Mesenchymal stem cell (in vitro differentiated cells and primary cell): ENCODE data around the gene MAU2.

Source experiments
- DNase-seq: peaks from one replicate; pipeline ENCODE4 v3.0.0-alpha.2; 2013
- H2AFZ ChIP-seq: one replicate; pipeline ENCODE4 v1.6.1; 2013; ENCODE audit warnings: low read depth, mild to moderate bottlenecking, control low read depth, inconsistent platforms, low read length, moderate library complexity
- H2AK5ac ChIP-seq: 2 replicates; pipeline ENCODE4 v1.6.1; 2013; ENCODE audit warnings: low read length, moderate library complexity, mild to moderate bottlenecking, inconsistent platforms; ENCODE audit not compliant: severe bottlenecking
- H2BK120ac ChIP-seq: one replicate; pipeline ENCODE4 v1.6.1; 2013; ENCODE audit warnings: low read depth, mild to moderate bottlenecking, inconsistent platforms, low read length, moderate library complexity
- H2BK12ac ChIP-seq, 2 experiments: one replicate each; pipeline ENCODE4 v1.6.1; 2013; ENCODE audit warnings: inconsistent platforms in 2 of 2, low read length in 2 of 2, mild to moderate bottlenecking in 2 of 2, moderate library complexity in 2 of 2, control low read depth in 1 of 2
- H2BK15ac ChIP-seq: one replicate; pipeline ENCODE4 v1.6.1; 2013; ENCODE audit warnings: mild to moderate bottlenecking, low read depth, inconsistent platforms; ENCODE audit not compliant: poor library complexity, severe bottlenecking
- H2BK5ac ChIP-seq: 2 replicates; pipeline ENCODE4 v1.6.1; 2013; ENCODE audit warnings: low read depth, mild to moderate bottlenecking, low read length, control low read depth, inconsistent platforms; ENCODE audit not compliant: poor library complexity, severe bottlenecking
- H3K14ac ChIP-seq, 2 experiments: one replicate each; pipeline ENCODE4 v1.6.1; 2013; ENCODE audit warnings: inconsistent platforms in 2 of 2, low read length in 2 of 2, control low read depth in 1 of 2, mild to moderate bottlenecking in 1 of 2, moderate library complexity in 1 of 2
- H3K18ac ChIP-seq, 2 experiments: one replicate each; pipeline ENCODE4 v1.6.1; 2013; ENCODE audit warnings: inconsistent platforms in 2 of 2, low read length in 2 of 2, control low read depth in 1 of 2, low read depth in 1 of 2, mild to moderate bottlenecking in 1 of 2
- H3K23ac ChIP-seq, 2 experiments: one replicate each; pipeline ENCODE4 v1.6.1; 2013; ENCODE audit warnings: inconsistent platforms in 2 of 2, low read length in 2 of 2, mild to moderate bottlenecking in 2 of 2, moderate library complexity in 2 of 2, control low read depth in 1 of 2
- H3K27ac ChIP-seq: 2 replicates; pipeline ENCODE4 v1.5.1; 2013; ENCODE audit warnings: mild to moderate bottlenecking, moderate library complexity, low read length, control low read depth, inconsistent platforms; ENCODE audit not compliant: poor library complexity, severe bottlenecking
- H3K27me3 ChIP-seq, 2 experiments: 2 replicates each; pipeline versions ENCODE4 v1.6.1 to v1.7.0; 2013; ENCODE audit warnings: low read length in 2 of 2, mild to moderate bottlenecking in 2 of 2, moderate library complexity in 2 of 2, control low read depth in 1 of 2, inconsistent platforms in 1 of 2; ENCODE audit not compliant: control insufficient read depth in 1 of 2, insufficient read depth in 1 of 2
- H3K36me3 ChIP-seq, 2 experiments: 2 replicates each; pipeline versions ENCODE4 v1.6.1 to v1.7.0; 2013; ENCODE audit warnings: low read length in 2 of 2, control low read depth in 1 of 2, inconsistent platforms in 1 of 2, low read depth in 1 of 2, mild to moderate bottlenecking in 1 of 2; ENCODE audit not compliant: insufficient read depth in 2 of 2, control insufficient read depth in 1 of 2
- H3K4ac ChIP-seq, 2 experiments: one replicate each; pipeline ENCODE4 v1.6.1; 2013; ENCODE audit warnings: inconsistent platforms in 2 of 2, low read length in 2 of 2, mild to moderate bottlenecking in 2 of 2, moderate library complexity in 2 of 2, control low read depth in 1 of 2, low read depth in 1 of 2
- H3K4me1 ChIP-seq: 2 replicates; pipeline ENCODE4 v1.6.1; 2013; ENCODE audit warnings: low read depth, low read length, control low read depth; ENCODE audit not compliant: control insufficient read depth, insufficient read depth
- H3K4me2 ChIP-seq: 2 replicates; pipeline ENCODE4 v1.6.1; 2013; ENCODE audit warnings: low read length, mild to moderate bottlenecking, inconsistent platforms; ENCODE audit not compliant: poor library complexity, severe bottlenecking
- H3K4me3 ChIP-seq, 2 experiments: 2 replicates each; pipeline versions ENCODE4 v1.5.1 to v1.7.0; 2013; ENCODE audit warnings: low read length in 2 of 2, mild to moderate bottlenecking in 2 of 2, control low read depth in 1 of 2, low read depth in 1 of 2; ENCODE audit not compliant: insufficient read depth in 1 of 2
- H3K79me1 ChIP-seq: replicated peaks from 2 replicates; pipeline ENCODE4 v1.6.1; 2013; ENCODE audit warnings: mild to moderate bottlenecking, control low read depth, low read length, inconsistent platforms; ENCODE audit not compliant: poor library complexity, severe bottlenecking
- H3K9ac ChIP-seq: 2 replicates; pipeline ENCODE4 v1.7.0; 2013; ENCODE audit warnings: mild to moderate bottlenecking, low read length, moderate library complexity
- H3K9me3 ChIP-seq: 2 replicates; pipeline ENCODE4 v1.7.0; 2013; ENCODE audit warnings: mild to moderate bottlenecking, low read length; ENCODE audit not compliant: control insufficient read depth
- H4K8ac ChIP-seq: one replicate; pipeline ENCODE4 v1.6.1; 2013; ENCODE audit warnings: inconsistent platforms, mild to moderate bottlenecking, low read length, moderate library complexity
- H4K91ac ChIP-seq: one replicate; pipeline ENCODE4 v1.6.1; 2013; ENCODE audit warnings: mild to moderate bottlenecking, low read length, inconsistent platforms
- WGBS: methylation state at CpG from one replicate; pipeline ENCODE4 v1.1.7; 2013; ENCODE audit warnings: mixed read lengths; 5-methylcytosine and 5-hydroxymethylcytosine counted together

MAU2 gene

DNA sequence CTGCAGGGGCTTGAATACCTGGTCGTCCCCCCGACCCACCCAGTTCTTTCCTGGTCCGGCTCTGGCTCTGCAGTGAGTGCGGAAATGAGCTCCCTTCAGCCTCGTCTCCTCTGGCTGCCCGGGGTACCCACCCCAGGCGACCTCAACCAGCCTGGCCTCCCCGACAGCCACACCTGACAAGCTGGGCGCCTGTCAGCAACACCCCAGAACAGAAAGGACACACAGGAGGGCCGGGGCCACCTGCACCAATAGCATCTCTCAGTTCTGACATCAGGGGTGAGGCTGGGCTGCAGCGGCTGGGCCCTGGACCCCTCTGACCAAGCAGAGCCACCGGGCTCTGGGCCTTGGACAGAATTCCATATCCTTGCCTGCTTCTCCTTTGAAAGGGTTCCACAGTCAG is 20.0 kb upstream of the MAU2 start:
- Histone ChIP-seq H2BK5ac (no peak overlapping the region), H4K8ac (no peak overlapping the region), H2BK12ac (no peak overlapping the region), H3K36me3 (peaks cover 74 to 85% of the 10 kb centered on the region in 2 experiments), H2AK5ac (no peak overlapping the region), H2BK120ac (no peak overlapping the region), H3K18ac (no peak overlapping the region), H2BK15ac (no peak overlapping the region), H3K9me3 (no peaks in the 10 kb centered on the region), H3K9ac (no peak overlapping the region), H3K23ac (no peak overlapping the region), H3K4me2 (no peak overlapping the region), H3K4me1 (no peaks in the 10 kb centered on the region), H3K4ac (no peak overlapping the region), H3K14ac (no peak overlapping the region), H3K27me3 (no peaks in the 10 kb centered on the region), H3K79me1 (peaks cover 26% of the 10 kb centered on the region), H2AFZ (no peak overlapping the region), H3K27ac (no peak overlapping the region), H3K4me3 (no peak overlapping the region), H4K91ac (no peak overlapping the region)
- 95% methylated on average over 12 of the region's 12 CpGs for WGBS
- no peak for DNase-seq

DNA sequence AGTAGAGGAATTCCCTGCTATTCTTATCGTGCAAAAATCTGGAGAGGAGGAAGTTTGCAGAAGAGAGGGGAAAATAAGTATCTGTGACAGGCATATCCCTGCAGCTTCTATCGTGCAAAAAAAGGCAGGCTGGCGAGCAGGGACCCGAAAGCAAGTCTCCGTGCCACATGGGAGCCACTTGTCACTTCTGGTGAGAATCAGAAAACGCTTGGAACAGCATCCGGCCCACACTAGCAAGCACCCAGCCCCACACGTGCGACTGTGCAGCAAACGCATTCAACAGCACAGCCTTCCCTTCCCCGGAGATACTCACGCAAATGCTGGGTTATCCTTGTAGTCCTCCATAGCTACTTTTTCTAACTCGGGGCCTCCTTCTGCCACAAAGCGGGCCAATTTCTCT is 17.2 kb upstream of the MAU2 start:
- no peak overlapping the region for H4K91ac ChIP-seq
- 98% methylated on average over 13 of the region's 14 CpGs for WGBS
- H3K18ac ChIP-seq = no peak overlapping the region
- H3K14ac ChIP-seq = no peak overlapping the region
- H2AFZ ChIP-seq = no peak overlapping the region
- H3K4me1 ChIP-seq = no peaks in the 10 kb centered on the region
- H2BK15ac ChIP-seq = no peak overlapping the region
- H3K36me3 ChIP-seq = peaks cover 82 to 92% of the 10 kb centered on the region in 2 experiments
- H2BK12ac ChIP-seq = no peak overlapping the region
- no peak overlapping the region for H4K8ac ChIP-seq
- no peak overlapping the region for H2BK5ac ChIP-seq
- peaks cover 40% of the 10 kb centered on the region for H3K79me1 ChIP-seq
- no peak overlapping the region for H3K4ac ChIP-seq
- DNase-seq = no peak
- H3K23ac ChIP-seq = no peak overlapping the region
- H2AK5ac ChIP-seq = no peak overlapping the region
- H3K4me2 ChIP-seq = no peak overlapping the region
- no peaks in the 10 kb centered on the region for H3K9me3 ChIP-seq
- no peak overlapping the region for H3K27ac ChIP-seq
- no peaks in the 10 kb centered on the region for H3K27me3 ChIP-seq
- no peak overlapping the region for H3K9ac ChIP-seq
- H2BK120ac ChIP-seq = no peak overlapping the region
- no peak overlapping the region for H3K4me3 ChIP-seq

DNA sequence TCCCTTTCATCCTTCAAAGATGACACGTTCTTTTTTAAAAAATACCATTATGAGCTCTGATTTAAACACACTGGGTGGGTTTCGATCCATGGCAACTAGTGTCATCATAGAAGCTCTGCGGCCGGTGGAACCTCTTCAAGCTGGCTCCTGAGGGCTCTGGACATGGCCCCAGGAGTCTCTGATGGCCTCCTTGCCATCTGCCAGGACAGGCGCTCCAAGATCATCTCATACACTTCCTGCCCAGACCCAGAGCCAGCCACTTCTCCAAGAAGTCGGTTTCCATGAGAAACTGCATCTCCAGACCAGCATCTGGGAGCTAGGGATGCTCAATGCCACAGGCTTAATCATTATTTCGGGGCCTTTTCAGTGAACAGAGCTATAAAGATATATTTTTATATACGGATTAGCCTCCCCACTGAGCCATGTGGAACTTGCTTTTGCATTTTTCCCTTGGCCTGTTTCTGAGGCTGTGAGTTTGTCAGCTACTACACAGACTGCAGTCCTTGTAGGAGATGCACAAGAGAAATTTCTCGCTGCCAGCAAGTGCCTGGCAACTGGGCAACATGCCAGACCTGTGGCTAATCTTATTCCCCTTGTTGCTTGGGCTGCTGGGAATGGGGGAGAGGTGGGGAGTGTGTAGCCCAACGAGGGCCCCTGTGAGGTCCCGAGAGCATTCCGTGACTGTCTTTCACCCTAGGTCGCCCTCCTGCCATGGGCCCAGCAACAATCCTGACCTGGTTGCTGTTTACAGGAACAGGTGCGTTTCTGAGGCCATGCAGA is 16.3 kb upstream of the MAU2 start:
- Histone ChIP-seq H3K14ac (no peak overlapping the region), H3K27me3 (no peaks in the 10 kb centered on the region), H3K4me2 (no peak overlapping the region), H3K79me1 (peaks cover 45% of the 10 kb centered on the region), H3K9me3 (no peaks in the 10 kb centered on the region), H3K23ac (no peak overlapping the region), H3K18ac (no peak overlapping the region), H4K91ac (no peak overlapping the region), H2AFZ (no peak overlapping the region), H4K8ac (no peak overlapping the region), H3K9ac (no peak overlapping the region), H3K4me1 (no peaks in the 10 kb centered on the region), H3K27ac (no peak overlapping the region), H3K4me3 (no peak overlapping the region), H2BK15ac (no peak overlapping the region), H2BK12ac (no peak overlapping the region), H3K36me3 (peaks cover 88 to 93% of the 10 kb centered on the region in 2 experiments), H2AK5ac (no peak overlapping the region), H2BK5ac (no peak overlapping the region), H2BK120ac (no peak overlapping the region), H3K4ac (no peak overlapping the region)
- 91% methylated on average over 14 of the region's 14 CpGs for WGBS
- DNase-seq = no peak

DNA sequence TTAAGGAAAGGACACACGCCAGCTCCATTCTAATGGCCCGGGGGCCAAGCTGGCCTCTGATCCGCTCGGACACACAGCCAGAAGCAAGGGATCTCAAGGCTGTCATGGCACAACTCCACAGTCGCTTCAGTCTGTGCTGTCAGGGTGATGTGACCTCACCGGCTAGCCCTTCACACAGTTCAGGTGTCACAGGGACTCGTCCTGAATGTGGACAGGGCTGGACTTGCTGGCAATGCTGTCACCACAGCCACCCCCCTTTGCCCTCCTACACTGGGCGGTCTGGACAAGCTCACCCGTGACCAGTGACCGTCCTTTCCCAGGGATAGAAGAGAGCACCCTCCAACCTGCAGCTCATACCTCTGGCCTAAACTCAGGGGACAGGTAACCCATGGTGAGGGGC is 15.6 kb upstream of the MAU2 start:
- no peak overlapping the region for H3K23ac ChIP-seq
- H2BK5ac ChIP-seq = no peak overlapping the region
- no peak for DNase-seq
- no peak overlapping the region for H3K9ac ChIP-seq
- H3K4ac ChIP-seq = no peak overlapping the region
- H2BK12ac ChIP-seq = no peak overlapping the region
- peaks cover 92 to 96% of the 10 kb centered on the region in 2 experiments for H3K36me3 ChIP-seq
- no peak overlapping the region for H2AK5ac ChIP-seq
- peak overlapping the region; percentile 48 for H4K91ac ChIP-seq
- H3K27me3 ChIP-seq = no peaks in the 10 kb centered on the region
- peaks cover 49% of the 10 kb centered on the region for H3K79me1 ChIP-seq
- no peak overlapping the region for H3K4me2 ChIP-seq
- H3K4me3 ChIP-seq = no peak overlapping the region
- H3K4me1 ChIP-seq = no peaks in the 10 kb centered on the region
- no peak overlapping the region for H3K18ac ChIP-seq
- H4K8ac ChIP-seq = no peak overlapping the region
- H2BK15ac ChIP-seq = no peak overlapping the region
- H2BK120ac ChIP-seq = no peak overlapping the region
- WGBS = over 99% methylated on average over 10 of the region's 10 CpGs
- no peaks in the 10 kb centered on the region for H3K9me3 ChIP-seq
- H3K14ac ChIP-seq = no peak overlapping the region
- H2AFZ ChIP-seq = no peak overlapping the region
- no peak overlapping the region for H3K27ac ChIP-seq
